ENCODE results near the gene TWF2. TPM values are rescaled to one million over a fixed set of nuclear protein-coding genes. Genes with fewer than 3 reads are reported as not detected.
A peak's percentile ranks its signal among the peaks of the same experiment; 100 is the strongest.

Gene TWF2
- total RNA-seq, 5 donors from 2014 or later (not counting 1 experiment from before 2014, with no cell fraction given): 49.8 to 99.9 (median 88.3) TPM

- WGBS (ENCODE audit: insufficient coverage): 100% methylated on average over 3 of the region's 7 CpGs
- DNase-seq: no peak
- no peaks in the 10 kb centered on the region for H3K9me3 Mint-ChIP-seq
- Histone ChIP-seq H3K36me3 (ENCODE audit: control insufficient read depth in 2 of 2, extremely low read depth in 1 of 2, insufficient read depth in 1 of 2, low read length in 1 of 2) (peaks cover 13 to 47% of the 10 kb centered on the region in 2 donors), H3K27me3 (replicated peaks in 1 of 2; ENCODE audit: control insufficient read depth in 2 of 2, extremely low read depth in 1 of 2, insufficient read depth in 2 of 2, low read length in 1 of 2) (no peaks in the 10 kb centered on the region), H3K9me3 (no peaks in the 10 kb centered on the region), H3K4me3 (ENCODE audit: control insufficient read depth in 1 of 2, extremely low read depth in 1 of 2, low read length in 1 of 2) (no peak overlapping the region), H3K4me1 (ENCODE audit: control insufficient read depth in 1 of 2, extremely low read depth in 1 of 2, insufficient read depth in 2 of 2, low read length in 2 of 2) (peaks cover 24 to 61% of the 10 kb centered on the region in 2 experiments), H3K27ac (ENCODE audit: low read length) (no peak overlapping the region)
- no peak overlapping the region for H3K4me3 Mint-ChIP-seq
- no peak for ATAC-seq (replicated peaks in 1 of 4)
- H3K36me3 Mint-ChIP-seq: peaks cover 15% of the 10 kb centered on the region
- peaks cover 57 to 66% (median 61%) of the 10 kb centered on the region in 3 donors for H3K4me1 Mint-ChIP-seq
- ChIA-PET POLR2A (no interaction called here), CTCF (no interaction called here)
- peak overlapping the region; percentile 85 to 92 for H3K27ac Mint-ChIP-seq
- no peaks in the 10 kb centered on the region for H3K27me3 Mint-ChIP-seq
Measured at GRCh38 chr3:52227766-52228165, 11.2 kb downstream of the TWF2 start.

- H3K36me3 ChIP-seq (ENCODE audit: control insufficient read depth in 2 of 2, extremely low read depth in 1 of 2, insufficient read depth in 1 of 2, low read length in 1 of 2): peaks cover 13 to 42% of the 10 kb centered on the region in 2 donors
- no peak for DNase-seq
Measured at GRCh38 chr3:52227117-52227516, 11.8 kb downstream of the TWF2 start.

GRCh38 chr3:52226229-52226817, 12.6 kb downstream of the TWF2 start:
- no peaks in the 10 kb centered on the region for H3K27me3 ChIP-seq (replicated peaks in 1 of 2; ENCODE audit: control insufficient read depth in 2 of 2, extremely low read depth in 1 of 2, insufficient read depth in 2 of 2, low read length in 1 of 2)
- peak overlapping the region; percentile 85 to 92 for H3K27ac Mint-ChIP-seq
- H3K4me3 Mint-ChIP-seq: peak overlapping the region in 1 of 3 donors; percentile 83
- ChIA-PET CTCF (interaction anchor here in 1 of 2 donors (1.2 kb wide), 2 partner anchors 112 to 113 kb away, joined by 4 to 5 read pairs; no protein-coding TSS in a partner anchor), POLR2A (interaction anchor here in 1 of 2 donors (0.6 kb wide), 1 partner anchor 108 kb away, joined by 3 read pairs; no protein-coding TSS in a partner anchor)
- H3K4me1 ChIP-seq (ENCODE audit: control insufficient read depth in 1 of 2, extremely low read depth in 1 of 2, insufficient read depth in 2 of 2, low read length in 2 of 2): peaks cover 33 to 61% of the 10 kb centered on the region in 2 experiments
- WGBS (ENCODE audit: insufficient coverage): 55% methylated on average over 4 of the region's 5 CpGs
- DNase-seq (no peak), ATAC-seq (replicated peaks in 1 of 4) (peak in 1 of 4 experiments; percentile 4)
- H3K36me3 Mint-ChIP-seq: peaks cover 9% of the 10 kb centered on the region
- H3K27me3 Mint-ChIP-seq: no peaks in the 10 kb centered on the region
- H3K9me3 ChIP-seq: no peaks in the 10 kb centered on the region
- H3K27ac ChIP-seq (ENCODE audit: low read length): peak overlapping the region; percentile 46
- peaks cover 58 to 67% (median 61%) of the 10 kb centered on the region in 3 donors for H3K4me1 Mint-ChIP-seq
- peak overlapping the region in 1 of 2 donors; percentile 2 for H3K4me3 ChIP-seq (ENCODE audit: control insufficient read depth in 1 of 2, extremely low read depth in 1 of 2, low read length in 1 of 2)
- H3K36me3 ChIP-seq (ENCODE audit: control insufficient read depth in 2 of 2, extremely low read depth in 1 of 2, insufficient read depth in 1 of 2, low read length in 1 of 2): peaks cover 11 to 34% of the 10 kb centered on the region in 2 donors
- H3K9me3 Mint-ChIP-seq: no peaks in the 10 kb centered on the region

More at GRCh38 chr3:52227117-52227516, 11.8 kb downstream of the TWF2 start:
- Histone ChIP-seq H3K4me3 (ENCODE audit: control insufficient read depth in 1 of 2, extremely low read depth in 1 of 2, low read length in 1 of 2) (no peak overlapping the region), H3K27me3 (replicated peaks in 1 of 2; ENCODE audit: control insufficient read depth in 2 of 2, extremely low read depth in 1 of 2, insufficient read depth in 2 of 2, low read length in 1 of 2) (no peaks in the 10 kb centered on the region), H3K4me1 (ENCODE audit: control insufficient read depth in 1 of 2, extremely low read depth in 1 of 2, insufficient read depth in 2 of 2, low read length in 2 of 2) (peaks cover 28 to 61% of the 10 kb centered on the region in 2 experiments), H3K9me3 (no peaks in the 10 kb centered on the region), H3K27ac (ENCODE audit: low read length) (no peak overlapping the region)
- Mint-ChIP-seq H3K36me3 (peaks cover 15% of the 10 kb centered on the region), H3K4me1 (peaks cover 57 to 66% (median 61%) of the 10 kb centered on the region in 3 donors), H3K27ac (peak overlapping the region; percentile 85 to 92), H3K4me3 (peak overlapping the region in 1 of 3 donors; percentile 83), H3K9me3 (no peaks in the 10 kb centered on the region), H3K27me3 (no peaks in the 10 kb centered on the region)
- POLR2A ChIA-PET: no interaction called here
- 83% methylated on average over 4 of the region's 4 CpGs for WGBS (ENCODE audit: insufficient coverage)
- CTCF ChIA-PET: interaction anchor here in 1 of 2 donors (1.2 kb wide), 1 partner anchor 112 kb away, joined by 4 read pairs; no protein-coding TSS in a partner anchor
- ATAC-seq (replicated peaks in 1 of 4): no peak

- peak within 1 kb of the TSS; percentile 85 to 92 for H3K27ac Mint-ChIP-seq
- H3K27me3 Mint-ChIP-seq: no peaks in the 10 kb centered on the region
- Histone ChIP-seq H3K27me3 (replicated peaks in 1 of 2; ENCODE audit: control insufficient read depth in 2 of 2, extremely low read depth in 1 of 2, insufficient read depth in 2 of 2, low read length in 1 of 2) (no peaks in the 10 kb centered on the region), H3K4me3 (ENCODE audit: control insufficient read depth in 1 of 2, extremely low read depth in 1 of 2, low read length in 1 of 2) (peak within 1 kb of the TSS in 1 of 2 donors; percentile 2), H3K27ac (ENCODE audit: low read length) (peak within 1 kb of the TSS; percentile 46), H3K9me3 (no peaks in the 10 kb centered on the region), H3K36me3 (ENCODE audit: control insufficient read depth in 2 of 2, extremely low read depth in 1 of 2, insufficient read depth in 1 of 2, low read length in 1 of 2) (peaks cover 9 to 27% of the 10 kb centered on the region in 2 donors), H3K4me1 (ENCODE audit: control insufficient read depth in 1 of 2, extremely low read depth in 1 of 2, insufficient read depth in 2 of 2, low read length in 2 of 2) (peaks cover 36 to 63% of the 10 kb centered on the region in 2 experiments)
- H3K9me3 Mint-ChIP-seq: no peaks in the 10 kb centered on the region
- peak within 1 kb of the TSS in 2 of 3 donors; percentile 34 to 83 for H3K4me3 Mint-ChIP-seq
- CTCF ChIA-PET: interaction anchor here in 1 of 2 donors (1.2 kb wide), 1 partner anchor 113 kb away, joined by 5 read pairs; no protein-coding TSS in a partner anchor
- POLR2A ChIA-PET: no interaction called here
- DNase-seq: peak in 4 of 35 experiments; percentile 10 to 44 (median 35)
- peak; percentile 31 to 67 (median 39) for ATAC-seq (replicated peaks in 1 of 4)
- WGBS (ENCODE audit: insufficient coverage): 13% methylated on average over 2 of the region's 9 CpGs
- peaks cover 62 to 69% (median 67%) of the 10 kb centered on the region in 3 donors for H3K4me1 Mint-ChIP-seq
- H3K36me3 Mint-ChIP-seq: peaks cover 6% of the 10 kb centered on the region
Measured at GRCh38 chr3:52225452-52226228, 13.3 kb downstream of the TWF2 start, which contains the start of gene TLR9. Gene TLR9 (minus strand): TSS chr3:52225645. CDS start chr3:52225529, 116 bp downstream.

GRCh38 chr3:52223449-52224408, 15.2 kb downstream of the TWF2 start:
- no peaks in the 10 kb centered on the region for H3K27me3 Mint-ChIP-seq
- H3K9me3 Mint-ChIP-seq: no peaks in the 10 kb centered on the region
- Histone ChIP-seq H3K4me1 (ENCODE audit: control insufficient read depth in 1 of 2, extremely low read depth in 1 of 2, insufficient read depth in 2 of 2, low read length in 2 of 2) (peaks cover 41 to 79% of the 10 kb centered on the region in 2 experiments), H3K36me3 (ENCODE audit: control insufficient read depth in 2 of 2, extremely low read depth in 1 of 2, insufficient read depth in 1 of 2, low read length in 1 of 2) (peaks cover 2 to 8% of the 10 kb centered on the region in 2 donors), H3K27ac (ENCODE audit: low read length) (no peak overlapping the region), H3K27me3 (replicated peaks in 1 of 2; ENCODE audit: control insufficient read depth in 2 of 2, extremely low read depth in 1 of 2, insufficient read depth in 2 of 2, low read length in 1 of 2) (no peaks in the 10 kb centered on the region), H3K9me3 (no peaks in the 10 kb centered on the region), H3K4me3 (ENCODE audit: control insufficient read depth in 1 of 2, extremely low read depth in 1 of 2, low read length in 1 of 2) (no peak overlapping the region)
- peak overlapping the region; percentile 76 to 85 for H3K27ac Mint-ChIP-seq
- H3K36me3 Mint-ChIP-seq: no peaks in the 10 kb centered on the region
- H3K4me3 Mint-ChIP-seq: peak overlapping the region; percentile 31 to 83 (median 69)
- POLR2A ChIA-PET: no interaction called here
- WGBS (ENCODE audit: insufficient coverage): 95% methylated on average over 26 of the region's 32 CpGs
- ATAC-seq (replicated peaks in 1 of 4) (no peak), DNase-seq (no peak)
- CTCF ChIA-PET: interaction anchor here (1.6 to 2.0 kb wide), 2 partner anchors 115 to 116 kb away, joined by 5 to 6 read pairs; no protein-coding TSS in a partner anchor
- peaks cover 76 to 86% (median 83%) of the 10 kb centered on the region in 3 donors for H3K4me1 Mint-ChIP-seq
